ENCODE measurements around the gene CLIC5.

The CLIC5 gene

GRCh38 chr6:45965007-45965406, 50.7 kb downstream of the CLIC5 start:
- DNase-seq (ENCODE audit: low spot score), result no peak

DNA sequence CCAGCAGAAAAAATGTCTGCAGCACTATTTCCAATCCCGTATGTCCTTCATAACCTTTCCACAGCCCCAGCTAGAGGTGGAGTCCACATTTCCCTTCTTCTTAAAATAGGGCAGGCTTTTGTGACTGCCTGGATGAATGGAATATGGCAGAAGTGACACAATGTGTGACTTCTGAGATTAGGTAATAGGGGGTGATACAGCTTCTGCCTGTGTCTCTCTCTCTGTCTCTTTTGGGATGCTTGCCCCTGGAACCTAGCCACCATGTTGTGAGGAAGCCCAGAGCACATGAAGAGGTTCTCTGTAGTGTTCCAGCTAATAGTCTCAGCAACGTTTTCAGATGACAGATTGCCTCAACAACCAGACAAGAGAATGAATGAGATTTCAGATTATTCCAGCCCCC, 51.4 kb downstream of the CLIC5 start:
- DNase-seq (ENCODE audit: low spot score), result no peak

DNA sequence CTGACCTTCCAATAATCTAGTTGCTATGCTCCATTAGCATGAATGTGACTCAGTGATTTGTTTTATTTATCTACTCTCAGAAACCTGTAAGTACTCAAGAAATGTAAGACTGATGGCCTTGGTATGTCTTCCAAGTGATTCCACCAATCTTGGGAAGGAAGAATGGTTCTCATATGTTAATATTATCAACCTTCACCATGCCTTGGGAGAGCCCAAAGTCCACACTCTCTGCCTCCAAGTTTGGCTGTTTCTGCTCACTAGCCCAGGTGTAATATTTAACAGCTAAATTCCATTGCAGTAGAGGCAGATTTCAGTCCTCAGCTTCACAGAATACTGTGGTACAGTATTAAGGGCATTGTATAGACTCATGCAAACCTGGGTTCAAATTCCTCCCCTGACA, 51.8 kb downstream of the CLIC5 start:
- no peak for DNase-seq (ENCODE audit: low spot score)

- DNase-seq (ENCODE audit: low spot score), result no peak
These were observed 54.5 kb downstream of the CLIC5 start for GRCh38 chr6:45961125-45961524.

DNA sequence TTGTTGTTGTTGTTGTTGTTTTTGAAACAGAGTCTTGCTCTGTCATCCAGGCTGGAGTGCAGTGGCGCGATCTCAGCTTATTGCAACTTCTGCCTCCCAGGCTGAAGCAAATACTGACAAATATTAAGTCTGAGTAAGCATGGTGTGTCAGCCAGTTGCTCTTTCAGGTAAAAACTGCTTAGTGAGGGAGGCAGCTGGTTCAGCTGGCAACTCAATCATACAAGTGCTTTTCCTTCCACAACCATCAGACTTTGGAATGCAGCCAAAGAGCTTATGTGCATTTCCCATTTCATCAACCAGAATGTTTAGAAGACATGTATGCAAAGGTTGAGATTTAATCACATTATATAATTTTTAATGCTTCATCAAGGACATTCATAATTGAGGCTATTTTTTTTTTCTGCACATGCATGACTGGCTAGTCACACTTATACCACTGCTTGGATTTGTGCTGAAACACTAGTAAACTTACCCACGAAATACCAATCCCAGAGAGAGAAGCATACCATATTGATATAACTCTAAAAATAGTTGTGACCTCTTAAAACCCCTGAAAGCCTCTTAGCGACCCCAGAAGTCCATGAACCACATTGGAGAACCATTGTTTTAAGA, 56.0 kb downstream of the CLIC5 start:
- no peak for DNase-seq (ENCODE audit: low spot score)

DNA sequence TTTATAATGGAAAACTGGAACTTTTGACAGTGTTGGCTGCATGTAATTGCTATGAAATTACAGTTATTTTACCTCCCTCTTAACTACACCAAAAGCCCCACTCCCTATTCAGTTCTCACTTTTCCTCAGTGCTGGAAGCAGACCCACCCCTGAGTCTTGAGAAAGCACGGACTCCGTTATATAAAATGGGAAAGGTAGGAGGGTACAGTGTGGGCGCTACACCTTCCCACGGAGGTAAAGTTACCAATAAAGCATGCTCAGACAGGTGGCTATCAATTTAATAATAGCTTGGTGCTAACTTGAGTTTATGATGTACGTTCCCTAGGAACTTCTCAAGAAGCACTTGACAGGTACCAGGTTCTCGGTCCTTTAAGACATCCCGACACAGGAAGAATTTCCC, 59.0 kb downstream of the CLIC5 start:
- no peak for DNase-seq (ENCODE audit: low spot score)

- DNase-seq (ENCODE audit: low spot score), result no peak
These were observed 59.5 kb downstream of the CLIC5 start for GRCh38 chr6:45956176-45956575.

DNA sequence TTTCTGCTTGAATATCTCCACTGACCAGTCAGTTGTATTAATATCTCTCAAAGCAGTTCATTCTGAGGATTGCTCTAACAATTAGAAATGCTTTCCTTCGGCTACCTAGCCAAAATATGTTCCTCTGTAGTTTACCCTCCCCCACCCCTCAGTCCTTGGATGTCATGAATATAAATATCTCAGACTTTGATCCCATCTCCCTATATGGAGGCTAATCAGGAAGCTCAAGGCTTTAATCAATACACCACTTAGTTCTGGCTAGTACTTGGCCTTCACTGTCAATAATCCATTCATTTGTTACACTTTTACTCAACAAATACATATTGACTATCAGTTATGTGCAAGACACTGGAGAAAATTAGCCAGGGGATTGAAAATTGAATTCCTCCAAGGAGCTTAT, 60.1 kb downstream of the CLIC5 start:
- no peak for DNase-seq (ENCODE audit: low spot score)

- DNase-seq (ENCODE audit: low spot score), result no peak
These were observed 63.1 kb downstream of the CLIC5 start for GRCh38 chr6:45952546-45952945.

DNA sequence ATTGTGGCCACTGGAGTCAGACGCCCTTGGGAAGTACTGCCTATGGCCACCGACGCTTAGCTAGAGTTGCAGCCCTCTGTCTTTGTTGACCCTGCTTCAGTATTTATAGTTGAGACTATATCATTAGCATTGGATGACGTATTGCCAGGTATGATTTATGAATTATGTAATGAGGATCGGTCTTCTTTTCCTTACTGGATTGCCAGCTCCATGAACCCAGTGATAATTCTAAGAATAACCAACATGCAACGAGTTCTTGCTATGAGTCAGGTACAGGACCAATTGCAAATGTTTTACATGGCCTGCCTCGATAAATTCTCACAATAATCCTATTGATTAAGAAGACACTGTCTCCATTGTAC, 63.5 kb downstream of the CLIC5 start:
- no peak for DNase-seq (ENCODE audit: low spot score)

- no peak for DNase-seq (ENCODE audit: low spot score)
These were observed 64.1 kb downstream of the CLIC5 start for GRCh38 chr6:45951321-45952167.

GRCh38 chr6:45949256-45949655, 66.4 kb downstream of the CLIC5 start:
- no peak for DNase-seq (ENCODE audit: low spot score)

DNA sequence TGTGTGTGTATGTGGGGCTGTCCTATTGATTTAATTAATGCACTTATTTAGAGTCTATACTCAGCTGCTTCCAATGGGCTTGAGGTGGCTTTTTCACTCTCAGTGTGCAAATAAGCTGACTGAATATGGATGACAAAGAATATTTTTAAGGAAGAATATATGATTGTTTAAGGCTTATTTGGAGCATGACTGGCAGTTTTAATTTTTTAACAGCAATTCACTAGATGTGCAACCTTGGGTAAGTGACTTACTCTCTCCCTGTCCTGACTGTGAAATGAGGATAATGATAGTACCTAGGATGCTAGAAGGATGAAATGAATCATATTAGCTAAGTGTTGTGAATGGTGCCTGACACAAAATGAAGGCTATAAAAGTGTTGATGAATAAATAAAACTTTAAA, 67.9 kb downstream of the CLIC5 start:
- DNase-seq (ENCODE audit: low spot score), result no peak

GRCh38 chr6:45946887-45947286, 68.8 kb downstream of the CLIC5 start:
- no peak for DNase-seq (ENCODE audit: low spot score)

GRCh38 chr6:45946352-45946751, 69.3 kb downstream of the CLIC5 start:
- peak; percentile 13 for DNase-seq (ENCODE audit: low spot score)

DNA sequence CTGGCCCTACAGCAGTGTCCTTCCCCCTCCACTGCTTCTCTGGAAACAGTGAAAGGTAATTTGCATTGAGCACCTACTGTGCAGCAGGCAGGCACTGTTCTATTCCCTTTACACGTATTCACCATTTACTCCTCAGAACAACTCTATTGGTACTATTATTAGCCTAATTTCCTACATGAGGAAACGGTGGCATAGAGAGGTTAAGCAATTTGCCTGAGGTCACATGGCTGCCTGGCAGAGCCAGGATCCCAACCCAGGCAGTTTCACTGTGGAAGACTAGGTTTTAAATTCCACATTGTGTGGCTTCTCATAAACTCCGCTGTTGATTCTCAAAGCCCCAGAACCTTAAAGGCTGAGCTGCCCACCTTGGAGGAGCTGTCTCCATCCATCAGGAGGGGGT, 72.7 kb downstream of the CLIC5 start:
- DNase-seq (ENCODE audit: low spot score), result no peak

- DNase-seq (ENCODE audit: low spot score), result no peak
These were observed 81.8 kb downstream of the CLIC5 start for GRCh38 chr6:45933855-45934254.

- no peak for DNase-seq (ENCODE audit: low spot score)
These were observed 84.4 kb downstream of the CLIC5 start for GRCh38 chr6:45931232-45931631.

GRCh38 chr6:45930420-45931040, 85.1 kb downstream of the CLIC5 start:
- peak; percentile 62 for DNase-seq (ENCODE audit: low spot score)

DNA sequence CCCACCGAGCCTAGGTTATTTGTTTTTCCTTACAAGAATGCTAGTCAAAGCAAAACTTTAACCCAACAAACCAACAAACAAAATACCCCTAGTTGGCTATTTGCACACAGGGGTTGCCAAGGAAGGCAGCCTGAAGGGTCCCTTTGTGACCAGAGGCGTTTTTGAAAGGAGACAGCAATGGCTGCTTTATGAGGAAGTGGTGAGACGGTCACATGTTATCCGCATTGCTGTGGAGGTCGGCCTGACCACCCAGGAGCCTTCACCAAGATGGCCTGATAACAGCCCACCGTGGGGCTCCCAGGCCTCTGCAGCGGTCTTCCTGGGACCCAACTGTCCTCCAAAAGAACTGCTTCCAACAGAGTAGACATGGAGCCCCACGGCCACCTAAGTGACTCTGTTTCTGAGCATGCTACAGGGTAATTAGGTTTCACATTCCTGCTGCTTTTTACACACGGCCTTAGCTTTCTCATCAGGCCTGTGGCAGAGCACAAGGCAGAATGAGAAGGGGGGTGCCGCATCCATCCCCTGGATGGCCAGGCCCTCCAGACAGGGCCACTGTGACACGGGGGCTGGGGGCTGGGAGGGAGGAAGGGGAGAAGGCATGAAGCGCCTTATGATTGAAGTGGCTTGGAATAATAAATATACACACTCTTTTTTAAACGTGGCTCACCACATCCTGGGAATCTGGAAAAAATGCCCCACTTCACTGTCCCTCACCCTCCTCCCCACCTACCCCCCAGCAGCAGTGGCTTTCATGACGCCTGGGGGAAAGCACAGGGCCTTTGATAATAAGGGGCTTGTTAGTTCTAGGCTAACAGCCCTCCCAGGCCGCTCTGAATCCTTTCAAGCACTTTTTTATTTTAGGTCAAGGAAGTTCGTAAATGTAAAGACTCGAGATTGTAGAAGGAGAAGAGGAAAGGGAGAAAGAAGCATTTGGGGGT, 86.0 kb downstream of the CLIC5 start:
- peak; percentile 3 for DNase-seq (ENCODE audit: low spot score)

DNA sequence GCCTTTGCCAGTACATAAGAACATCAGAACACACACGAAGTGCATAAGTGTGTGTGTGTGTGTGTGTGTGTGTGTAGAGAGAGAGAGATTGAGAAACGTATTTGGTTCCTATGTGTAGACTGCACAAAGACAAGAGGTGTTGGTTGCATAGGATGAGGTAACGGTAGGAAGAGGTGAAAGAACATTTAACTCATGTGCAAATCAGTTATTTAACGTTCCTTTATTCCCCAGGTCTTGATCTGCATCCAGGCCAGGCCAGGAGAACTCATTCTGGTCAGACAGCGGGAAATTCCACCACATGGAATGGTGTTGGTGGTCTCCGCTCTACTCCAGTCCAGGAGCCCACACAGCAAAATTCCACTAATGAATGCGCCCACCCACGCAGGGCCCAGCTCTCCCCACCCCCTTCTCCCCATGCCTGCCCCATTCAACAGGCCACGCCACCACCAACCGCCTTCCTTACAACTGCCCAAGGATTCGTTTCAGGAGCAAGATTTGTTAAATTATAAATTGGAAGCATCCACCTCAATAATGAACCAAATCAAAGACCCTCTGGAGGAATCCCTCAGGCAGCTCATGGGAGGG, 86.8 kb downstream of the CLIC5 start:
- no peak for DNase-seq (ENCODE audit: low spot score)

Measured in NAMALWA (cell line).